NCI-H69 (cell line): ENCODE data around the gene TCIRG1.

Experiments used
- DNase-seq: peaks from one replicate; lab custom pipeline; 2025; lab: John Stamatoyannopoulos, UW

The TCIRG1 gene

GRCh38 chr11:68006606-68007166 is 32.1 kb upstream of the TCIRG1 start:
- DNase-seq, result no peak

- no peak for DNase-seq
Observed at GRCh38 chr11:68007498-68008380, 31.1 kb upstream of the TCIRG1 start.

GRCh38 chr11:68008381-68009337 is 30.2 kb upstream of the TCIRG1 start:
- peak; percentile 73 for DNase-seq

GRCh38 chr11:68009391-68010089 is 29.3 kb upstream of the TCIRG1 start:
- no peak for DNase-seq

GRCh38 chr11:68010090-68011041 is 28.5 kb upstream of the TCIRG1 start, which contains the start of gene ALDH3B1:
ALDH3B1 (plus strand) TSS chr11:68010327; CDS start chr11:68015298, 4,971 bp downstream.
- peak; percentile 61 for DNase-seq

- no peak for DNase-seq
Observed at GRCh38 chr11:68011051-68011943, 27.5 kb upstream of the TCIRG1 start.

- DNase-seq, result no peak
Observed at GRCh38 chr11:68012044-68012842, 26.6 kb upstream of the TCIRG1 start.

GRCh38 chr11:68012843-68013610 is 25.8 kb upstream of the TCIRG1 start:
- DNase-seq, result no peak

GRCh38 chr11:68013611-68014156 is 25.1 kb upstream of the TCIRG1 start:
- no peak for DNase-seq

GRCh38 chr11:68014157-68014946 is 24.5 kb upstream of the TCIRG1 start:
- DNase-seq, result peak; percentile 54

GRCh38 chr11:68014947-68015447 is 23.8 kb upstream of the TCIRG1 start:
- DNase-seq, result no peak

GRCh38 chr11:68015467-68015866 is 23.4 kb upstream of the TCIRG1 start:
- no peak for DNase-seq

- DNase-seq, result peak; percentile 47
Observed at GRCh38 chr11:68016161-68016903, 22.5 kb upstream of the TCIRG1 start.

GRCh38 chr11:68016904-68017817 is 21.7 kb upstream of the TCIRG1 start:
- DNase-seq, result peak; percentile 47
